B cell (primary cell): ENCODE measurements around the gene TMEM223. TPM values are rescaled to one million over a fixed set of nuclear protein-coding genes. Genes with fewer than 3 reads are reported as not detected.

Experiments
- ATAC-seq: fragments of 200-7000 bp; cut with Tn5 transposase; one replicate; pipeline ENCODE4 v1.10.0; 2021; ENCODE audit warnings: low read depth, mild to moderate bottlenecking, moderate number of reproducible peaks, moderate library complexity
- CTCF ChIA-PET: fragments of 350-600 bp; sonication (Branson Sonifier 250); formaldehyde crosslinking; loops from one replicate; lab custom pipeline; 2021; ENCODE audit warnings: antibody characterized with exemption, inconsistent platforms; lab: Charles Lee
- POLR2A ChIA-PET: fragments of 350-600 bp; sonication (Branson Sonifier 250); formaldehyde crosslinking; loops from one replicate; lab custom pipeline; 2021; ENCODE audit warnings: antibody characterized with exemption; lab: Charles Lee
- DNase-seq: peaks from one replicate; pipeline ENCODE4 v3.0.0; 2013
- H2AFZ ChIP-seq: 2 replicates; pipeline ENCODE4 v1.6.1; 2012; ENCODE audit warnings: mild to moderate bottlenecking, low read depth, low read length; ENCODE audit not compliant: insufficient read depth, poor library complexity, severe bottlenecking
- H3K27ac ChIP-seq, 2 donors: 1 replicate in 1 of 2; 2 replicates in 1 of 2; pipeline ENCODE4 v1.5.1; 2012 to 2013; ENCODE audit warnings: low read length in 2 of 2, mild to moderate bottlenecking in 2 of 2, moderate library complexity in 1 of 2
- H3K27me3 ChIP-seq, 4 experiments: fragments of 200-600 bp in 1 of 4; sonication (generic) in 1 of 4; replicated peaks in 1 of 4; 1 replicate in 2 of 4; 2 replicates in 2 of 4; pipeline versions ENCODE4 v1.6.1 to v1.7.0; 2013 to 2016; ENCODE audit warnings: low read length in 3 of 4, mild to moderate bottlenecking in 2 of 4, mixed read lengths in 1 of 4, moderate library complexity in 1 of 4; ENCODE audit not compliant: insufficient read depth in 4 of 4, control insufficient read depth in 3 of 4; ENCODE audit errors: control extremely low read depth in 1 of 4
- H3K36me3 ChIP-seq, 2 experiments: replicated peaks in 1 of 2; 1 replicate in 1 of 2; 2 replicates in 1 of 2; pipeline versions ENCODE4 v1.6.1 to v1.7.1; 2013; ENCODE audit warnings: low read length in 1 of 2; ENCODE audit not compliant: insufficient read depth in 2 of 2, control insufficient read depth in 1 of 2; ENCODE audit errors: control extremely low read depth in 1 of 2, extremely low read depth in 1 of 2
- H3K4me1 ChIP-seq, 2 donors: fragments of 200-600 bp in 1 of 2; sonication (generic) in 1 of 2; 1 replicate in 1 of 2; 2 replicates in 1 of 2; pipeline versions ENCODE4 v1.5.1 to v1.6.1; 2013 to 2017; ENCODE audit warnings: low read length in 2 of 2; ENCODE audit not compliant: control insufficient read depth in 2 of 2, insufficient read depth in 2 of 2
- H3K4me2 ChIP-seq: replicated peaks from 2 replicates; pipeline ENCODE3; 2012; ENCODE audit warnings: mild to moderate bottlenecking, low read depth, low read length; ENCODE audit not compliant: poor library complexity, severe bottlenecking
- H3K4me3 ChIP-seq, 5 experiments: fragments of 200-600 bp in 1 of 5; sonication (generic) in 1 of 5; 1 replicate in 3 of 5; 2 replicates in 2 of 5; pipeline versions ENCODE4 v1.5.1 to v1.7.0; 2011 to 2016; ENCODE audit warnings: low read length in 4 of 5, mild to moderate bottlenecking in 4 of 5, low read depth in 2 of 5, control low read depth in 1 of 5, moderate library complexity in 1 of 5; ENCODE audit not compliant: insufficient read depth in 1 of 5; ENCODE audit errors: control extremely low read depth in 1 of 5, extremely low read depth in 1 of 5
- H3K79me2 ChIP-seq: fragments of 200-600 bp; sonication (generic); one replicate; pipeline ENCODE4 v1.6.0; 2016; ENCODE audit warnings: low read length; ENCODE audit not compliant: control insufficient read depth, insufficient read depth
- H3K9ac ChIP-seq: fragments of 200-600 bp; sonication (generic); 2 replicates; pipeline ENCODE4 v1.6.1; 2017; ENCODE audit warnings: mild to moderate bottlenecking, low read length, moderate library complexity
- H3K9me3 ChIP-seq, 3 donors: one replicate each; pipeline versions ENCODE4 v1.6.1 to v1.7.1; 2013; ENCODE audit warnings: low read length in 2 of 3; ENCODE audit not compliant: control insufficient read depth in 2 of 3, insufficient read depth in 1 of 3; ENCODE audit errors: control extremely low read depth in 1 of 3
- H4K20me1 ChIP-seq: 2 replicates; pipeline ENCODE4 v1.6.0; 2012; ENCODE audit warnings: mild to moderate bottlenecking, low read length; ENCODE audit not compliant: insufficient read depth, control insufficient read depth, poor library complexity, severe bottlenecking
- H3K27ac Mint-ChIP-seq: one replicate; pipeline ENCODE4 v1.8.0; 2021; ENCODE audit warnings: mixed read lengths
- H3K27me3 Mint-ChIP-seq: one replicate; pipeline ENCODE4 v1.8.0; 2021; ENCODE audit warnings: mixed read lengths
- H3K4me1 Mint-ChIP-seq: one replicate; pipeline ENCODE4 v1.8.0; 2021; ENCODE audit warnings: mixed read lengths
- H3K4me3 Mint-ChIP-seq: one replicate; pipeline ENCODE4 v1.8.0; 2021; ENCODE audit warnings: mixed read lengths
- H3K9me3 Mint-ChIP-seq: one replicate; pipeline ENCODE4 v1.8.0; 2022; ENCODE audit warnings: mixed read lengths; ENCODE audit not compliant: insufficient read depth
- CTCF ChIP-seq: fragments of 200-600 bp; IDR thresholded peaks from one replicate; pipeline ENCODE4 v1.8.0; 2022; ENCODE audit warnings: antibody characterized with exemption, mild to moderate bottlenecking
- EZH2 ChIP-seq: IDR thresholded peaks from 2 replicates; pipeline ENCODE4 v1.6.1; 2012; ENCODE audit warnings: borderline replicate concordance, low read depth, mild to moderate bottlenecking, moderate library complexity, low read length; ENCODE audit not compliant: insufficient read depth, poor library complexity, severe bottlenecking
- WGBS: methylation state at CpG from one replicate; pipeline ENCODE4 v1.1.5; 2013; ENCODE audit warnings: missing lambda C conversion rate; ENCODE audit not compliant: insufficient coverage; 5-methylcytosine and 5-hydroxymethylcytosine counted together
- intact Hi-C: fragments of 100-400 bp; cut with micrococcal nuclease; formaldehyde crosslinking; loops from one replicate; pipeline ENCODE4 v1.10.0; 2022
- polyA plus RNA-seq: library from polyadenylated mRNA; depleted of rRNA; stranded (reverse); fragments of >200 nt; gene quantifications from 2 replicates; pipeline ENCODE4 v1.2.3, GENCODE V29; 2012
- total RNA-seq, 2 donors: library from RNA; stranded (reverse); fragments of 120-200 nt in 1 of 2; gene quantifications; 1 replicate in 1 of 2; 2 replicates in 1 of 2; pipeline versions ENCODE4 v1.2.3 to v1.2.4, GENCODE V29; 2013 to 2022

TMEM223 gene
- total and polyA plus RNA-seq, 2 donors (not counting 1 experiment from before 2014, with no cell fraction given) = 12.0 to 15.6 TPM

DNA sequence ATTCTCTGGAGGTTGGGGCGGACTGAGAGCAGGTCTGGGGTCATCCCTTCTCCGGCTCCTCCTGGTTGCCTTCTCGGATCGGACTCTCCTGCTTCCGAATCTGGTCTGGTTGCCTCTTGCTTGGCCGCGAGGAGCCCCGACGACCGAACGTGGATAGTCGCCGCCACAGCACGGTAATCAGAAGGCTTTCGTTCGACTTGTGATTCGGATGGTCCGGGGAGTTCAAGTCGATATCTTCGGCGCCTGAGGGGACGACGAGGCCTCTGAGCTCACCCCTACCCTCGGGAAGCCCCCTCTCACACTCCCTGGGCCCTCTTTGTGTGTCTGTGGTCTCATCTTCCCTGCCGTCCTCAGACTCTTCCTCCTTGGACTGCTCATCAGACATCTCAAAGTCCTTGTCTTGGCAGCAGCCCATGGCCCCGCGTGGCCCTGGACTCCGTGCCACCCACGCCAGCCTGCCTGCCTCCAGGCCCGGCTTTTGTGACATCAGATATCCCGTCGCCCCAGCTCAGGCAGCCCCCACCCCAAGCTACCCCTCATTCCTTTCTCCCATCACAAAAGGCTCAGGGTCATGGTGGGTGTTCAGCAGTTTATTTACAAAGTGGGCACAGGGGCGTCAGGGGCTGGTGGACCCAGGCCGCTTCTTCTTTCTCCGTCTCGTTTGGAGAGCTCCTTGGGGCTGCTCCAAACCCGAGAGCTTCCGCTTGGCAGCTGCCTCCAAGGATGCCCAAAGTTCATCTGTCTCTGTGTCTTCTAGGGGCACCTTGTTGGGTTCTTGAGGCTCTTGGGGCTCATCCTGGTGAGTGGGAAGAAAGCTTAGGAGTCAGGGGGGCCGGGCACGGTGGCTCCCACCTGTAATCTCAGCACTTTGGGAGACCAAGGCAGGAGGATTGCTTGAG, 40.8 kb upstream of the TMEM223 start, which contains the start of gene TEX54:
TSS of gene TEX54 (minus strand) at position 506 of the 899 bp plus-strand sequence.
- Histone ChIP-seq H4K20me1 (peaks cover 30% of the 10 kb centered on the region), H3K79me2 (peaks cover 85% of the 10 kb centered on the region), H3K36me3 (peaks cover 0 to 47% of the 10 kb centered on the region in 2 experiments), H2AFZ (peak within 1 kb of the TSS; percentile 75), H3K27ac (peak within 1 kb of the TSS; percentile 96 to 99), H3K4me2 (peak within 1 kb of the TSS; percentile 94), H3K4me3 (peak within 1 kb of the TSS; percentile 69 to 96 (median 92)), H3K27me3 (no peaks in the 10 kb centered on the region), H3K9me3 (no peaks in the 10 kb centered on the region), H3K9ac (peak within 1 kb of the TSS; percentile 99), H3K4me1 (peaks cover 16 to 30% of the 10 kb centered on the region in 2 donors)
- Mint-ChIP-seq H3K27ac (peak within 1 kb of the TSS; percentile 97), H3K4me1 (peaks cover 42% of the 10 kb centered on the region), H3K9me3 (no peaks in the 10 kb centered on the region), H3K4me3 (peak within 1 kb of the TSS; percentile 92), H3K27me3 (no peaks in the 10 kb centered on the region)
- intact Hi-C loops = loop anchor here (1.0 to 2.0 kb wide), 5 partner anchors 24 to 258 kb away; partner anchors contain the start of genes GANAB, HNRNPUL2 and TAF6L
- peak; percentile 1 for ATAC-seq
- ChIA-PET POLR2A (interaction anchor here (0.6 to 2.8 kb wide), 15 partner anchors 8 to 241 kb away, joined by 3 to 53 read pairs (median 10); partner anchors contain the start of genes C11orf98, CSKMT, HNRNPUL2 and NXF1), CTCF (interaction anchor here (1.1 to 2.8 kb wide), 7 partner anchors 9 to 104 kb away, joined by 3 to 14 read pairs (median 5); partner anchors contain the start of genes TMEM179B, TTC9C and ZBTB3)
- TF ChIP-seq EZH2 (no peak), CTCF (no peak)
- WGBS = 22% methylated on average over 36 of the region's 40 CpGs
- DNase-seq = no peak
